ENCODE data around the gene COG6.

DNA sequence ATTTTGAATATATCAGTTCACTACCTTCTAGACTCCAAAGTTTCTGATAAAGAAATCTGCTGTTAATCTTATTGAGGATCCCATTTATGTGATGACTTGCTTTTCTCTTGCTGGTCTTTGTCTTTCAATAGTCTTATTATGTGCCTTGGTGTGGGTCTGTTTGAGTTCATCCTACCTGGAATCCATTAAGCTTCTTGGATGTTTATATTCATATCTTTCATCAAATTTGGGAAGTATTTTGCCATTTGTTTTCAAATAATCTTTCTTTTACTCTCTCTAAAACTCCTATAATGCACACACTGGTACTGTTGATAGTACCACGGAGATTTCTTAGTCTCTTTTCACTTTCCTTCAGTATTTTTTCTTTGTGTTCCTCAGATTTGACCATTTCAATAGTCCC lies 24.2 kb upstream of the COG6 start:
- no peak for TF ChIP-seq EZH2phosphoT487 (IDR thresholded peaks at IDR 0.05; ENCODE audit: insufficient read depth, low read depth)
- no peak for TF ChIP-seq EZH2 (IDR thresholded peaks at IDR 0.05; ENCODE audit: insufficient read depth, poor library complexity, severe bottlenecking)

Measured in GM23248 (cell line).